Small intestine (tissue), 7 donors: ENCODE results near the gene DGKD. TPM values are rescaled to one million over a fixed set of nuclear protein-coding genes. Genes with fewer than 3 reads are reported as not detected.

ENCODE experiments used
- DNase-seq, 2 donors: peaks; one replicate each; pipeline versions ENCODE4 v3.0.0 to v3.0.0-alpha.2; 2013
- FAIRE-seq: peaks from 2 replicates; lab custom pipeline; 2012; peaks lifted over from hg19 to GRCh38; lab: Jason Lieb, UNC
- H3K27ac ChIP-seq, 3 donors: one replicate each; pipeline ENCODE4 v1.5.1; 2013; ENCODE audit warnings: low read length in 2 of 3, mild to moderate bottlenecking in 2 of 3, control low read depth in 1 of 3, inconsistent platforms in 1 of 3, low read depth in 1 of 3, moderate library complexity in 1 of 3
- H3K27me3 ChIP-seq, 3 donors: one replicate each; pipeline ENCODE4 v1.6.1; 2013; ENCODE audit warnings: low read length in 3 of 3, inconsistent platforms in 1 of 3; ENCODE audit not compliant: control insufficient read depth in 3 of 3, insufficient read depth in 3 of 3
- H3K36me3 ChIP-seq, 3 donors: one replicate each; pipeline ENCODE4 v1.6.1; 2013; ENCODE audit warnings: low read length in 3 of 3, inconsistent platforms in 1 of 3, low read depth in 1 of 3, mild to moderate bottlenecking in 1 of 3, moderate library complexity in 1 of 3; ENCODE audit not compliant: control insufficient read depth in 3 of 3, insufficient read depth in 2 of 3
- H3K4me1 ChIP-seq, 3 donors: one replicate each; pipeline ENCODE4 v1.6.1; 2013; ENCODE audit warnings: low read length in 2 of 3, inconsistent platforms in 1 of 3, low read depth in 1 of 3, mild to moderate bottlenecking in 1 of 3, moderate library complexity in 1 of 3; ENCODE audit not compliant: control insufficient read depth in 3 of 3, insufficient read depth in 2 of 3
- H3K4me3 ChIP-seq, 3 donors: one replicate each; pipeline ENCODE4 v1.5.1; 2013; ENCODE audit warnings: low read length in 3 of 3, control low read depth in 1 of 3, inconsistent platforms in 1 of 3, low read depth in 1 of 3, mild to moderate bottlenecking in 1 of 3, moderate library complexity in 1 of 3
- H3K9me3 ChIP-seq, 2 donors: one replicate each; pipeline ENCODE4 v1.6.1; 2013; ENCODE audit warnings: low read depth in 1 of 2, low read length in 1 of 2; ENCODE audit not compliant: control insufficient read depth in 2 of 2, insufficient read depth in 1 of 2
- WGBS, 3 donors: extraction: QIAGEN DNeasy Blood & Tissue Kit; methylation state at CpG; one replicate each; pipeline ENCODE4 v1.1.7; 2013; 5-methylcytosine and 5-hydroxymethylcytosine counted together
- polyA plus RNA-seq, 4 donors: library from polyadenylated mRNA; stranded (reverse) in 3 of 4; unstranded in 1 of 4; fragments of 200-250 nt in 3 of 4; fragments of 120-200 nt in 1 of 4; gene quantifications; one replicate each; pipeline versions ENCODE4 v1.2.1 to v1.2.3, GENCODE V29; 2013
- donor health status: healthy with polysubstance abuse.
- donor health status: control.
- donor health status: control.
- donor health status: Bipolar disorder and iron deficiency.
- donor health status: healthy.

DGKD gene
- polyA plus RNA-seq, 4 donors, result 17.7 to 54.3 (median 37.0) TPM

GRCh38 chr2:233476063-233476410, 121.7 kb downstream of the DGKD start:
- Histone ChIP-seq H3K36me3 (peaks cover 0 to 76% (median 11%) of the 10 kb centered on the region in 3 donors), H3K27me3 (no peaks in the 10 kb centered on the region), H3K27ac (no peak overlapping the region), H3K9me3 (peaks cover 0 to 8% of the 10 kb centered on the region in 2 donors), H3K4me1 (peaks cover 0 to 3% (median 0%) of the 10 kb centered on the region in 3 donors), H3K4me3 (no peak overlapping the region)
- WGBS, 3 donors, result 90 to 96% (median 93%) methylated on average over 14 of the region's 14 CpGs
- DNase-seq, result no peak
- no peak for FAIRE-seq

- no peak overlapping the region for H3K4me3 ChIP-seq
- 92 to 94% (median 93%) methylated on average over 45 of the region's 45 CpGs for WGBS, 3 donors
- H3K4me1 ChIP-seq, result peaks cover 0 to 3% (median 0%) of the 10 kb centered on the region in 3 donors
- H3K27me3 ChIP-seq, result no peaks in the 10 kb centered on the region
- peaks cover 0 to 76% (median 8%) of the 10 kb centered on the region in 3 donors for H3K36me3 ChIP-seq
- H3K27ac ChIP-seq, result no peak overlapping the region
- FAIRE-seq, result no peak
- H3K9me3 ChIP-seq, result peaks cover 0 to 8% of the 10 kb centered on the region in 2 donors
- DNase-seq, result no peak
Observed at GRCh38 chr2:233476651-233477547, 122.6 kb downstream of the DGKD start.

GRCh38 chr2:233477548-233478433, 123.5 kb downstream of the DGKD start:
- FAIRE-seq, result no peak
- 92 to 95% (median 94%) methylated on average over 29 of the region's 29 CpGs for WGBS, 3 donors
- Histone ChIP-seq H3K9me3 (peaks cover 0 to under 1% of the 10 kb centered on the region in 2 donors), H3K36me3 (peaks cover 0 to 76% (median 11%) of the 10 kb centered on the region in 3 donors), H3K4me3 (no peak overlapping the region), H3K4me1 (peaks cover 0 to 3% (median 0%) of the 10 kb centered on the region in 3 donors), H3K27ac (no peak overlapping the region), H3K27me3 (no peaks in the 10 kb centered on the region)
- DNase-seq, result no peak

GRCh38 chr2:233479616-233480489, 125.6 kb downstream of the DGKD start:
- no peaks in the 10 kb centered on the region for H3K27me3 ChIP-seq
- FAIRE-seq, result no peak
- no peak overlapping the region for H3K27ac ChIP-seq
- 90 to 93% (median 92%) methylated on average over 24 to 27 of the region's 27 CpGs for WGBS, 3 donors
- DNase-seq, result no peak
- H3K4me1 ChIP-seq, result no peaks in the 10 kb centered on the region
- H3K9me3 ChIP-seq, result no peaks in the 10 kb centered on the region
- H3K4me3 ChIP-seq, result no peak overlapping the region
- peaks cover 0 to 71% (median 13%) of the 10 kb centered on the region in 3 donors for H3K36me3 ChIP-seq

- Histone ChIP-seq H3K4me1 (no peaks in the 10 kb centered on the region), H3K4me3 (no peak overlapping the region), H3K27me3 (no peaks in the 10 kb centered on the region), H3K36me3 (peaks cover 0 to 70% (median 11%) of the 10 kb centered on the region in 3 donors), H3K27ac (no peak overlapping the region), H3K9me3 (no peaks in the 10 kb centered on the region)
- 72 to 82% (median 77%) methylated on average over 21 of the region's 21 CpGs for WGBS, 3 donors
- DNase-seq (peak in 1 of 2 donors; percentile 42), FAIRE-seq (no peak)
Observed at GRCh38 chr2:233480490-233481202, 126.4 kb downstream of the DGKD start.

GRCh38 chr2:233481368-233482142, 127.3 kb downstream of the DGKD start:
- DNase-seq, result no peak
- peaks cover 0 to 70% (median 9%) of the 10 kb centered on the region in 3 donors for H3K36me3 ChIP-seq
- H3K4me3 ChIP-seq, result no peak overlapping the region
- no peaks in the 10 kb centered on the region for H3K27me3 ChIP-seq
- WGBS, 3 donors, result 81 to 88% (median 87%) methylated on average over 22 of the region's 22 CpGs
- no peak overlapping the region for H3K27ac ChIP-seq
- no peak for FAIRE-seq
- no peaks in the 10 kb centered on the region for H3K9me3 ChIP-seq
- no peaks in the 10 kb centered on the region for H3K4me1 ChIP-seq

GRCh38 chr2:233482616-233483015, 128.3 kb downstream of the DGKD start:
- 83 to 93% (median 83%) methylated on average over 5 of the region's 5 CpGs for WGBS, 3 donors
- no peak overlapping the region for H3K27ac ChIP-seq
- no peak for FAIRE-seq

More at GRCh38 chr2:233482616-233483015, 128.3 kb downstream of the DGKD start:
- peaks cover 0 to 63% (median 7%) of the 10 kb centered on the region in 3 donors for H3K36me3 ChIP-seq
- no peaks in the 10 kb centered on the region for H3K4me1 ChIP-seq
- DNase-seq, result no peak
- H3K27me3 ChIP-seq, result no peaks in the 10 kb centered on the region
- no peaks in the 10 kb centered on the region for H3K9me3 ChIP-seq
- no peak overlapping the region for H3K4me3 ChIP-seq
